ENCODE data around the gene GAD1.

Gene GAD1

DNA sequence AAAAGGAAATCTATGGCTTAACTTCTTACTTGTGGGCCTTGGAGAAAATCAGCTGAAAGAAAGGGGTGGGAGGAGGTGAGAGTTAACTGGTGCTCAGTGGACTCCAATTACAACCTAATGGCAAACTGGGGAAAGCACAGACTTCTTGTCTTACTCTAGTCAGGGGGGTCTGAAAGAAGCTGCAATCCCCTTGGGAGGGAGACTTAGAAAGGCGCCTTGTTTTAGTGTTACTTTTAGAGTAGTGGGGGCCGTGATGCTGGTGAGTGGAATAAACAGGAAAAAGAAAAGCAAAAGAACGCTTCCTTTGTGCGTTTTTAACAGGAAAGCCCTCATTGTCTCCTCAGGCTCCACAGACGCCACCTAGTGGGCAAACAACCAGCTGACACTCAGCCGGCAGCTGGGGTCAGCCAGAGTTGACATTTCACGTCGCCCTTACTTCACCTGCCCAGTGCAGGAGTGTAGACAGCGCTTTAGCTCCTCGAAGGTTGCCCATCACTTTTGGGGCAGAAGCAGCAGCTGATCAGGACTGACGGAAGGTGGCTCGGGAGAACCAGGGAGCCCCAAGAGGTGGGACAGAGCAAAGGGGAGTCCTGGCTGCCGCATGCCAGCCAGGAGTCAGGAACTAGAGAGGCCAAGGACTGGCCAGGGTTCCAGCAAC, 56.5 kb downstream of the GAD1 start:
- Histone ChIP-seq H3K27ac (ENCODE audit: low read depth, low read length) (no peak overlapping the region), H3K4me1 (ENCODE audit: control insufficient read depth in 1 of 2, insufficient read depth in 2 of 2, low read length in 2 of 2) (peaks cover 0 to 6% of the 10 kb centered on the region in 2 donors), H3K9ac (ENCODE audit: low read depth in 1 of 2, low read length in 2 of 2) (peak overlapping the region in 1 of 2 donors; percentile 15), H3K4me3 (ENCODE audit: low read depth in 1 of 2, low read length in 2 of 2) (peak overlapping the region; percentile 45 to 57), H3K36me3 (ENCODE audit: control insufficient read depth in 1 of 2, insufficient read depth in 2 of 2, low read length in 2 of 2) (no peaks in the 10 kb centered on the region), H3K9me3 (ENCODE audit: control insufficient read depth in 1 of 2, low read length in 2 of 2) (no peaks in the 10 kb centered on the region), H3K27me3 (ENCODE audit: control insufficient read depth in 1 of 2, insufficient read depth in 2 of 2, low read length in 2 of 2) (no peaks in the 10 kb centered on the region)

GRCh38 chr2:170878066-170878465, 61.4 kb downstream of the GAD1 start:
- Histone ChIP-seq H3K36me3 (ENCODE audit: control insufficient read depth in 1 of 2, insufficient read depth in 2 of 2, low read length in 2 of 2) (no peaks in the 10 kb centered on the region), H3K4me1 (ENCODE audit: control insufficient read depth in 1 of 2, insufficient read depth in 2 of 2, low read length in 2 of 2) (peaks cover 0 to 6% of the 10 kb centered on the region in 2 donors), H3K4me3 (ENCODE audit: low read depth in 1 of 2, low read length in 2 of 2) (peak overlapping the region in 1 of 2 donors; percentile 23), H3K27me3 (ENCODE audit: control insufficient read depth in 1 of 2, insufficient read depth in 2 of 2, low read length in 2 of 2) (peaks cover 0 to 3% of the 10 kb centered on the region in 2 donors), H3K9me3 (ENCODE audit: control insufficient read depth in 1 of 2, low read length in 2 of 2) (no peaks in the 10 kb centered on the region), H3K27ac (ENCODE audit: low read depth, low read length) (no peak overlapping the region), H3K9ac (ENCODE audit: low read depth in 1 of 2, low read length in 2 of 2) (no peak overlapping the region)

- peaks cover 0 to 1% of the 10 kb centered on the region in 2 donors for H3K4me1 ChIP-seq (ENCODE audit: control insufficient read depth in 1 of 2, insufficient read depth in 2 of 2, low read length in 2 of 2)
- H3K9ac ChIP-seq (ENCODE audit: low read depth in 1 of 2, low read length in 2 of 2): no peak overlapping the region
- peaks cover 0 to 3% of the 10 kb centered on the region in 2 donors for H3K27me3 ChIP-seq (ENCODE audit: control insufficient read depth in 1 of 2, insufficient read depth in 2 of 2, low read length in 2 of 2)
- H3K4me3 ChIP-seq (ENCODE audit: low read depth in 1 of 2, low read length in 2 of 2): peak overlapping the region in 1 of 2 donors; percentile 23
- no peaks in the 10 kb centered on the region for H3K9me3 ChIP-seq (ENCODE audit: control insufficient read depth in 1 of 2, low read length in 2 of 2)
- no peak overlapping the region for H3K27ac ChIP-seq (ENCODE audit: low read depth, low read length)
- no peaks in the 10 kb centered on the region for H3K36me3 ChIP-seq (ENCODE audit: control insufficient read depth in 1 of 2, insufficient read depth in 2 of 2, low read length in 2 of 2)
Observed at GRCh38 chr2:170878505-170878904, 61.8 kb downstream of the GAD1 start.

DNA sequence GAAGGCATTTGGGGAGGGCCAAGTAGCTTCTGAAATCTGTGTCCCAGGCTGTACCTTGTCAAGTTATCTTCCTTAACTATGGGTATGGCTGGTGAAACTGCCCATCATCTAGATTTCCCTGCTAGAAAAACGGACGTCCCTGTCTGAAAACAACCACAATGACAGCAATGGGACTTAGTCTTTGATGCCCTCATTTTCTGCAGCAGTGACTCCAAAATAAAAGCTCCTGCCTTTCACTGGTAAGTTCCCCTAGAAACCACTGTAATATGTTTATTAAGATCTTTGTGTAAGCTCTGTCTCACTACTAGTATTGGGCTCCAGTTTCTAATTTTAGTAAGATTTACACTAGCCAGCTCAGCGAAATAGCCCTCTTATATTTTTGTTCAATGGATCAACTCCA, 65.2 kb downstream of the GAD1 start:
- Histone ChIP-seq H3K9me3 (ENCODE audit: control insufficient read depth in 1 of 2, low read length in 2 of 2) (no peaks in the 10 kb centered on the region), H3K9ac (ENCODE audit: low read depth in 1 of 2, low read length in 2 of 2) (no peak overlapping the region), H3K27ac (ENCODE audit: low read depth, low read length) (no peak overlapping the region)

GRCh38 chr2:170882758-170883157, 66.1 kb downstream of the GAD1 start:
- Histone ChIP-seq H3K4me1 (ENCODE audit: control insufficient read depth in 1 of 2, insufficient read depth in 2 of 2, low read length in 2 of 2) (no peaks in the 10 kb centered on the region), H3K36me3 (ENCODE audit: control insufficient read depth in 1 of 2, insufficient read depth in 2 of 2, low read length in 2 of 2) (no peaks in the 10 kb centered on the region), H3K27me3 (ENCODE audit: control insufficient read depth in 1 of 2, insufficient read depth in 2 of 2, low read length in 2 of 2) (peaks cover 0 to 3% of the 10 kb centered on the region in 2 donors), H3K27ac (ENCODE audit: low read depth, low read length) (no peak overlapping the region), H3K9me3 (ENCODE audit: control insufficient read depth in 1 of 2, low read length in 2 of 2) (no peaks in the 10 kb centered on the region), H3K4me3 (ENCODE audit: low read depth in 1 of 2, low read length in 2 of 2) (no peak overlapping the region), H3K9ac (ENCODE audit: low read depth in 1 of 2, low read length in 2 of 2) (no peak overlapping the region)

More for the DNA sequence above, 65.2 kb downstream of the GAD1 start:
- Histone ChIP-seq H3K4me1 (ENCODE audit: control insufficient read depth in 1 of 2, insufficient read depth in 2 of 2, low read length in 2 of 2) (no peaks in the 10 kb centered on the region), H3K36me3 (ENCODE audit: control insufficient read depth in 1 of 2, insufficient read depth in 2 of 2, low read length in 2 of 2) (no peaks in the 10 kb centered on the region), H3K27me3 (ENCODE audit: control insufficient read depth in 1 of 2, insufficient read depth in 2 of 2, low read length in 2 of 2) (peaks cover 0 to 3% of the 10 kb centered on the region in 2 donors), H3K4me3 (ENCODE audit: low read depth in 1 of 2, low read length in 2 of 2) (no peak overlapping the region)

DNA sequence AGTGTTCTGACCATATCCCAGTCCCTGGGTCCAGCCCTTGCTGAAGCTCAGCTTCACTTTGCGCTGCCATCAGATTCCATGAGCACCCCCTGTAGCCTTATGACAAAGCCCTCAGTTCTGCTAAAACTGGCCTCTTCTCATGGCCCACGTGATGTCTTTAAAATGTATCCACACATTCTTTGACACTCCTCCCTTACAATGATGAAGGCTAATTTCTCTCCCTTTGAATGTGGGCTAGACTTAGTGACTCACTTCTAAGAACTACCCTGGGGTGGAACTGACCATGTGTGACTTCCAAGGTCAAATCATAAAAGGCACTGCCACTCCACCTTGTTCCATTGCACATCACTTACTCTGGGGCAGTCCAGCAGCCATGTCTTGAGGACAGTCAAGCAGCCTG, 67.0 kb downstream of the GAD1 start:
- H3K27me3 ChIP-seq (ENCODE audit: control insufficient read depth in 1 of 2, insufficient read depth in 2 of 2, low read length in 2 of 2): peaks cover 0 to 3% of the 10 kb centered on the region in 2 donors
- no peaks in the 10 kb centered on the region for H3K9me3 ChIP-seq (ENCODE audit: control insufficient read depth in 1 of 2, low read length in 2 of 2)
- no peak overlapping the region for H3K9ac ChIP-seq (ENCODE audit: low read depth in 1 of 2, low read length in 2 of 2)
- H3K27ac ChIP-seq (ENCODE audit: low read depth, low read length): no peak overlapping the region
- no peaks in the 10 kb centered on the region for H3K4me1 ChIP-seq (ENCODE audit: control insufficient read depth in 1 of 2, insufficient read depth in 2 of 2, low read length in 2 of 2)
- H3K36me3 ChIP-seq (ENCODE audit: control insufficient read depth in 1 of 2, insufficient read depth in 2 of 2, low read length in 2 of 2): no peaks in the 10 kb centered on the region
- H3K4me3 ChIP-seq (ENCODE audit: low read depth in 1 of 2, low read length in 2 of 2): no peak overlapping the region

GRCh38 chr2:170885130-170885791, 68.6 kb downstream of the GAD1 start:
- peaks cover 0 to 3% of the 10 kb centered on the region in 2 donors for H3K27me3 ChIP-seq (ENCODE audit: control insufficient read depth in 1 of 2, insufficient read depth in 2 of 2, low read length in 2 of 2)
- no peaks in the 10 kb centered on the region for H3K36me3 ChIP-seq (ENCODE audit: control insufficient read depth in 1 of 2, insufficient read depth in 2 of 2, low read length in 2 of 2)
- no peak overlapping the region for H3K27ac ChIP-seq (ENCODE audit: low read depth, low read length)
- no peaks in the 10 kb centered on the region for H3K9me3 ChIP-seq (ENCODE audit: control insufficient read depth in 1 of 2, low read length in 2 of 2)
- no peak overlapping the region for H3K4me3 ChIP-seq (ENCODE audit: low read depth in 1 of 2, low read length in 2 of 2)
- H3K9ac ChIP-seq (ENCODE audit: low read depth in 1 of 2, low read length in 2 of 2): no peak overlapping the region
- no peaks in the 10 kb centered on the region for H3K4me1 ChIP-seq (ENCODE audit: control insufficient read depth in 1 of 2, insufficient read depth in 2 of 2, low read length in 2 of 2)

GRCh38 chr2:170886386-170886785, 69.7 kb downstream of the GAD1 start:
- H3K9ac ChIP-seq (ENCODE audit: low read depth in 1 of 2, low read length in 2 of 2): no peak overlapping the region
- no peaks in the 10 kb centered on the region for H3K9me3 ChIP-seq (ENCODE audit: control insufficient read depth in 1 of 2, low read length in 2 of 2)
- H3K4me1 ChIP-seq (ENCODE audit: control insufficient read depth in 1 of 2, insufficient read depth in 2 of 2, low read length in 2 of 2): no peaks in the 10 kb centered on the region
- no peak overlapping the region for H3K27ac ChIP-seq (ENCODE audit: low read depth, low read length)
- no peak overlapping the region for H3K4me3 ChIP-seq (ENCODE audit: low read depth in 1 of 2, low read length in 2 of 2)
- peaks cover 0 to 2% of the 10 kb centered on the region in 2 donors for H3K27me3 ChIP-seq (ENCODE audit: control insufficient read depth in 1 of 2, insufficient read depth in 2 of 2, low read length in 2 of 2)
- no peaks in the 10 kb centered on the region for H3K36me3 ChIP-seq (ENCODE audit: control insufficient read depth in 1 of 2, insufficient read depth in 2 of 2, low read length in 2 of 2)

DNA sequence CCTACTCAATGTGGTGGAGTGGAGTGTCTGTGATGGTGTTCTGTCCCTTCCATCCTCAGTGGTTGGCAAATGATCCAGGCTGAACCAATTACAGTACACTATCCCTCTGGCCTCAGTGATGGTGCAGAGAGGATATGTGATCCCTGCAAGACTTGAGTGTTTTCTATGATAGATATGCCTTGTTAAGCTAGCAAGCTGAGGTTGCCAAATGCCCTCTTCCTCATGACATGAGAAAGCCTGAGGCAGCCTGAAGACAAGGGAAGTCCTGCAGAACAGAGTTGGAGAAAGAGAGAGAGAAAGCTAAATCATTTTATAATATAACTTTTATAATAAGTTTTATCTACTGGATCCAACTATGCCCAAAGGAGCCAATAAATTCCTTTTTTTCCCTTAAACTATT, 70.8 kb downstream of the GAD1 start:
- no peaks in the 10 kb centered on the region for H3K36me3 ChIP-seq (ENCODE audit: control insufficient read depth in 1 of 2, insufficient read depth in 2 of 2, low read length in 2 of 2)
- H3K4me1 ChIP-seq (ENCODE audit: control insufficient read depth in 1 of 2, insufficient read depth in 2 of 2, low read length in 2 of 2): no peaks in the 10 kb centered on the region
- no peak overlapping the region for H3K9ac ChIP-seq (ENCODE audit: low read depth in 1 of 2, low read length in 2 of 2)
- H3K4me3 ChIP-seq (ENCODE audit: low read depth in 1 of 2, low read length in 2 of 2): no peak overlapping the region
- H3K27me3 ChIP-seq (ENCODE audit: control insufficient read depth in 1 of 2, insufficient read depth in 2 of 2, low read length in 2 of 2): no peaks in the 10 kb centered on the region
- H3K9me3 ChIP-seq (ENCODE audit: control insufficient read depth in 1 of 2, low read length in 2 of 2): no peaks in the 10 kb centered on the region
- no peak overlapping the region for H3K27ac ChIP-seq (ENCODE audit: low read depth, low read length)

- Histone ChIP-seq H3K9me3 (ENCODE audit: control insufficient read depth in 1 of 2, low read length in 2 of 2) (no peaks in the 10 kb centered on the region), H3K4me1 (ENCODE audit: control insufficient read depth in 1 of 2, insufficient read depth in 2 of 2, low read length in 2 of 2) (no peaks in the 10 kb centered on the region), H3K9ac (ENCODE audit: low read depth in 1 of 2, low read length in 2 of 2) (no peak overlapping the region), H3K27me3 (ENCODE audit: control insufficient read depth in 1 of 2, insufficient read depth in 2 of 2, low read length in 2 of 2) (no peaks in the 10 kb centered on the region), H3K4me3 (ENCODE audit: low read depth in 1 of 2, low read length in 2 of 2) (no peak overlapping the region), H3K36me3 (ENCODE audit: control insufficient read depth in 1 of 2, insufficient read depth in 2 of 2, low read length in 2 of 2) (no peaks in the 10 kb centered on the region), H3K27ac (ENCODE audit: low read depth, low read length) (no peak overlapping the region)
Observed at GRCh38 chr2:170887896-170888295, 71.2 kb downstream of the GAD1 start.
